OCI-LY7 (cell line): ENCODE measurements around the gene THAP11. TPM values are rescaled to one million over a fixed set of nuclear protein-coding genes. Genes with fewer than 3 reads are reported as not detected.

Source experiments
- BruUV-seq: library from RNA; stranded (reverse); fragments of 400-500 nt; replicated peaks from 2 replicates; lab custom pipeline; 2021; lab: Mats Ljungman, UMichigan
- CTCF ChIA-PET: fragments of 300-600 bp; sonication (Branson Sonifier 250); formaldehyde crosslinking; loops from one replicate; lab custom pipeline; 2022; ENCODE audit warnings: antibody characterized with exemption; ENCODE audit not compliant: unreplicated experiment; lab: Charles Lee
- POLR2A ChIA-PET: fragments of 300-600 bp; sonication (Branson Sonifier 250); formaldehyde crosslinking; loops from one replicate; lab custom pipeline; 2022; ENCODE audit warnings: antibody characterized with exemption; lab: Charles Lee
- DNase-seq: peaks from one replicate; pipeline ENCODE4 v3.0.0-alpha.2; 2015; ENCODE audit warnings: low spot score
- H2AFZ ChIP-seq: fragments of 200-600 bp; sonication (generic), shearing (Covaris generic); 2 replicates; pipeline ENCODE4 v1.6.1; 2014; ENCODE audit warnings: mild to moderate bottlenecking, antibody characterized with exemption, low read length, moderate library complexity
- H3K27ac ChIP-seq: fragments of 200-600 bp; sonication (generic); 2 replicates; pipeline ENCODE4 v1.5.1; 2014; ENCODE audit warnings: mixed run types, low read depth, mild to moderate bottlenecking, moderate library complexity, low read length, inconsistent platforms; ENCODE audit not compliant: poor library complexity, severe bottlenecking
- H3K36me3 ChIP-seq: fragments of 200-600 bp; sonication (generic); 2 replicates; pipeline ENCODE4 v1.6.1; 2014; ENCODE audit warnings: mild to moderate bottlenecking, antibody characterized with exemption, low read length, moderate library complexity, mixed read lengths; ENCODE audit not compliant: insufficient read depth
- H3K4me1 ChIP-seq: fragments of 200-600 bp; sonication (generic); 2 replicates; pipeline ENCODE4 v1.5.1; 2014; ENCODE audit warnings: mild to moderate bottlenecking, low read length; ENCODE audit not compliant: insufficient read depth, poor library complexity, severe bottlenecking
- H3K4me2 ChIP-seq: fragments of 200-600 bp; sonication (generic); 2 replicates; pipeline ENCODE4 v1.6.1; 2014; ENCODE audit warnings: mild to moderate bottlenecking, low read length
- H3K4me3 ChIP-seq: fragments of 200-600 bp; sonication (generic); 2 replicates; pipeline ENCODE4 v1.5.1; 2014; ENCODE audit warnings: mild to moderate bottlenecking, low read depth, low read length; ENCODE audit not compliant: poor library complexity, severe bottlenecking
- H3K79me2 ChIP-seq: fragments of 200-600 bp; sonication (generic); 2 replicates; pipeline ENCODE4 v1.6.1; 2016; ENCODE audit warnings: low read depth, mild to moderate bottlenecking, low read length, moderate library complexity, mixed read lengths; ENCODE audit not compliant: insufficient read depth
- H3K9me2 ChIP-seq: fragments of 200-600 bp; sonication (generic); 2 replicates; pipeline ENCODE4 v1.6.1; 2016; ENCODE audit warnings: mild to moderate bottlenecking, low read length, mixed read lengths; ENCODE audit not compliant: insufficient read depth
- H3K9me3 ChIP-seq: fragments of 200-600 bp; sonication (generic); 2 replicates; pipeline ENCODE4 v1.6.1; 2014; ENCODE audit warnings: mild to moderate bottlenecking, mixed run types, low read length, mixed read lengths
- H4K20me1 ChIP-seq: fragments of 200-600 bp; sonication (generic); 2 replicates; pipeline ENCODE4 v1.6.1; 2014; ENCODE audit warnings: mild to moderate bottlenecking, antibody characterized with exemption, low read length, moderate library complexity, mixed read lengths; ENCODE audit not compliant: insufficient read depth
- CTCF ChIP-seq: fragments of 200-600 bp; sonication (generic); conservative IDR thresholded peaks from 2 replicates; pipeline ENCODE4 v1.5.1; 2014; ENCODE audit warnings: mild to moderate bottlenecking, antibody characterized with exemption, low read length, moderate library complexity, mixed read lengths
- EZH2phosphoT487 ChIP-seq: fragments of 200-600 bp; sonication (generic); IDR thresholded peaks from 2 replicates; pipeline ENCODE4 v1.6.1; 2018; ENCODE audit warnings: low read depth, borderline replicate concordance, mild to moderate bottlenecking, mixed run types, antibody characterized with exemption, low read length, moderate library complexity, mixed read lengths
- intact Hi-C: fragments of 100-400 bp; cut with micrococcal nuclease; formaldehyde crosslinking; loops from one replicate; pipeline ENCODE4 v1.10.0; 2022; ENCODE audit not compliant: unreplicated experiment
- total RNA-seq, 2 experiments: library from RNA; depleted of rRNA in 1 of 2; stranded (reverse); fragments of >200 nt in 1 of 2; shearing (Covaris generic) in 1 of 2; gene quantifications; 2 replicates each; pipeline ENCODE4 v1.2.3, GENCODE V29; 2014 to 2022

THAP11 gene
- total RNA-seq, 2 experiments from 2014 or later: 39.5 to 66.3 TPM

GRCh38 chr16:67878846-67879245, 36.7 kb downstream of the THAP11 start:
- no peaks in the 10 kb centered on the region for H3K9me2 ChIP-seq

GRCh38 chr16:67879462-67879861, 37.3 kb downstream of the THAP11 start:
- H3K4me3 ChIP-seq: no peak overlapping the region
- POLR2A ChIA-PET: no interaction called here
- intact Hi-C loops: no loop called here

More at GRCh38 chr16:67878846-67879245, 36.7 kb downstream of the THAP11 start:
- no peaks in the 10 kb centered on the region for H4K20me1 ChIP-seq
- H3K36me3 ChIP-seq: peaks cover 85% of the 10 kb centered on the region
- CTCF ChIA-PET: no interaction called here
- intact Hi-C loops: no loop called here
- BruUV-seq: no TSS peak
- TF ChIP-seq CTCF (no peak), EZH2phosphoT487 (no peak)
- no peak overlapping the region for H3K4me2 ChIP-seq
- H3K9me3 ChIP-seq: no peaks in the 10 kb centered on the region
- peaks cover 20% of the 10 kb centered on the region for H3K79me2 ChIP-seq
- no peak overlapping the region for H3K27ac ChIP-seq
- DNase-seq: no peak
- H2AFZ ChIP-seq: no peak overlapping the region
- peaks cover 14% of the 10 kb centered on the region for H3K4me1 ChIP-seq
- no peak overlapping the region for H3K4me3 ChIP-seq
- POLR2A ChIA-PET: interaction anchor here (0.5 kb wide), 1 partner anchor 75 kb away, joined by 6 read pairs; no protein-coding TSS in a partner anchor

More at GRCh38 chr16:67879462-67879861, 37.3 kb downstream of the THAP11 start:
- H3K79me2 ChIP-seq: peaks cover 13% of the 10 kb centered on the region
- H3K9me2 ChIP-seq: no peaks in the 10 kb centered on the region
- CTCF ChIA-PET: no interaction called here
- peaks cover 91% of the 10 kb centered on the region for H3K36me3 ChIP-seq
- no peak overlapping the region for H3K27ac ChIP-seq
- TF ChIP-seq CTCF: no peak
- no peak for TF ChIP-seq EZH2phosphoT487
- no peaks in the 10 kb centered on the region for H3K9me3 ChIP-seq
- H3K4me2 ChIP-seq: no peak overlapping the region
- H2AFZ ChIP-seq: no peak overlapping the region
- DNase-seq: no peak
- peaks cover 8% of the 10 kb centered on the region for H3K4me1 ChIP-seq
- BruUV-seq: no TSS peak
- H4K20me1 ChIP-seq: no peaks in the 10 kb centered on the region
